Vagina (tissue), 2 donors: ENCODE data around the gene SPOCK2.

Source experiments
- CTCF ChIP-seq, 3 experiments: fragments of 450-650 bp in 2 of 3; fragments of 200-600 bp in 1 of 3; sonication (generic) in 1 of 3; IDR thresholded peaks; one replicate each; pipeline ENCODE4 v1.5.1; 2017 to 2019; ENCODE audit warnings: antibody characterized with exemption in 3 of 3, mild to moderate bottlenecking in 2 of 3, moderate library complexity in 2 of 3
- POLR2A ChIP-seq, 2 donors: fragments of 450-650 bp; IDR thresholded peaks; one replicate each; pipeline ENCODE4 v1.6.1; 2017; ENCODE audit warnings: antibody characterized with exemption in 2 of 2, mild to moderate bottlenecking in 2 of 2, moderate library complexity in 2 of 2
- POLR2AphosphoS5 ChIP-seq, 2 donors: sonication (generic); formaldehyde crosslinking; IDR thresholded peaks; one replicate each; pipeline ENCODE4 v1.9.0; 2017; ENCODE audit warnings: antibody characterized with exemption in 2 of 2, mild to moderate bottlenecking in 2 of 2, low read depth in 1 of 2; ENCODE audit not compliant: insufficient read depth in 1 of 2

GRCh38 chr10:72083790-72084459 is 4.4 kb downstream of the SPOCK2 start:
- no peak for TF ChIP-seq CTCF (IDR thresholded peaks at IDR 0.05)
- TF ChIP-seq POLR2A (IDR thresholded peaks at IDR 0.05), result no peak
- TF ChIP-seq POLR2AphosphoS5 (IDR thresholded peaks at IDR 0.05; ENCODE audit: insufficient read depth in 1 of 2, low read depth in 1 of 2), result no peak
